K562 (cell line): ENCODE results near the gene GNPTAB. TPM values are rescaled to one million over a fixed set of nuclear protein-coding genes. Genes with fewer than 3 reads are reported as not detected.
A peak's percentile ranks its signal among the peaks of the same experiment; 100 is the strongest.

ENCODE experiments used
- ARID2 ChIP-seq: fragments of 450-650 bp; IDR thresholded peaks from 2 replicates; pipeline ENCODE4 v1.6.1; 2017; ENCODE audit warnings: antibody characterized with exemption, mild to moderate bottlenecking
- BDP1 ChIP-seq: IDR thresholded peaks from 3 replicates; pipeline ENCODE4 v1.6.1; 2011; ENCODE audit not compliant: insufficient read length, insufficient read depth
- CHD2 ChIP-seq: IDR thresholded peaks from 2 replicates; pipeline ENCODE4 v1.6.1; 2011; ENCODE audit warnings: low read depth, low read length
- CSDE1 ChIP-seq, 2 experiments: fragments of 450-650 bp; IDR thresholded peaks; 2 replicates each; pipeline ENCODE4 v1.6.1; 2016; ENCODE audit warnings: mild to moderate bottlenecking in 1 of 2
- EGR1 ChIP-seq: fragments of 450-650 bp; conservative IDR thresholded peaks from 2 replicates; pipeline ENCODE4 v1.6.1; 2017; ENCODE audit warnings: mild to moderate bottlenecking
- ETV5 ChIP-seq: sonication (generic); formaldehyde crosslinking; IDR thresholded peaks from 2 replicates; pipeline ENCODE4 v1.4.0; 2020; ENCODE audit warnings: low read depth, mild to moderate bottlenecking, missing genetic modification reagents
- GATA2 ChIP-seq: sonication (generic); formaldehyde crosslinking; IDR thresholded peaks from 2 replicates; pipeline ENCODE4 v1.4.0; 2020; ENCODE audit warnings: mild to moderate bottlenecking, missing genetic modification reagents
- MAX ChIP-seq: sonication (generic); formaldehyde crosslinking; IDR thresholded peaks from 2 replicates; pipeline ENCODE4 v1.9.0; 2022; ENCODE audit warnings: mild to moderate bottlenecking, missing genetic modification reagents
- MYNN ChIP-seq, 2 experiments: sonication (generic); formaldehyde crosslinking in 1 of 2; IDR thresholded peaks; 2 replicates each; pipeline versions ENCODE4 v1.5.0 to v1.6.1; 2016 to 2020; ENCODE audit warnings: antibody characterized with exemption in 1 of 2, missing genetic modification reagents in 1 of 2
- PYGO2 ChIP-seq: fragments of 450-650 bp; IDR thresholded peaks from 2 replicates; pipeline ENCODE4 v1.6.1; 2016; ENCODE audit warnings: mild to moderate bottlenecking, missing genetic modification characterization, moderate library complexity, missing compliant biosample characterization
- RBM39 ChIP-seq: fragments of 200-400 bp; formaldehyde crosslinking; optimal IDR thresholded peaks from 2 replicates; pipeline ENCODE3; 2018; ENCODE audit warnings: low read depth, low read length
- SMAD3 ChIP-seq: fragments of 450-650 bp; formaldehyde crosslinking; conservative IDR thresholded peaks from 2 replicates; pipeline ENCODE4 v1.4.0; 2020; ENCODE audit warnings: mild to moderate bottlenecking
- SREBF2 ChIP-seq: sonication (generic); formaldehyde crosslinking; IDR thresholded peaks from 2 replicates; pipeline ENCODE4 v1.4.0; 2020; ENCODE audit warnings: mild to moderate bottlenecking, missing genetic modification reagents
- TAF1 ChIP-seq: IDR thresholded peaks from 2 replicates; pipeline ENCODE4 v1.6.1; 2011; ENCODE audit warnings: mild to moderate bottlenecking, low read length, moderate library complexity; ENCODE audit not compliant: insufficient read depth, control insufficient read depth, severe bottlenecking; ENCODE audit errors: extremely low read depth
- TCF15 ChIP-seq: fragments of 250-450 bp; sonication (Bioruptor Pico); IDR thresholded peaks from 2 replicates; pipeline ENCODE4 v1.8.0; 2022; ENCODE audit warnings: moderate library complexity, mild to moderate bottlenecking, inconsistent platforms
- VEZF1 ChIP-seq: fragments of 200-800 bp; sonication (Bioruptor generic); IDR thresholded peaks from 2 replicates; pipeline ENCODE4 v1.6.1; 2017; ENCODE audit warnings: missing genetic modification characterization, missing compliant biosample characterization
- ZNF174 ChIP-seq: fragments of 250-450 bp; sonication (Bioruptor Pico); IDR thresholded peaks from 2 replicates; pipeline ENCODE4 v1.4.0; 2020; ENCODE audit warnings: mild to moderate bottlenecking
- ZNF431 ChIP-seq: sonication (generic); formaldehyde crosslinking; IDR thresholded peaks from 2 replicates; pipeline ENCODE4 v1.8.0; 2022; ENCODE audit warnings: mild to moderate bottlenecking, missing genetic modification reagents
- ZNF511 ChIP-seq: sonication (generic); formaldehyde crosslinking; IDR thresholded peaks from 2 replicates; pipeline ENCODE4 v1.8.0; 2022; ENCODE audit warnings: mild to moderate bottlenecking, missing genetic modification reagents
- polyA plus RNA-seq, 8 experiments: library from polyadenylated mRNA; depleted of rRNA in 4 of 8; stranded (reverse) in 5 of 8; unstranded in 3 of 8; fragments of >200 nt; fragmentation: Nextera tagmentation in 2 of 8; fragmentation: Illumina TruSeq in 1 of 8; extraction: Ambion mirVana in 2 of 8; extraction: Trizol in 1 of 8; gene quantifications; 2 replicates each; pipeline versions ENCODE4 v1.2.1 to v1.2.3, GENCODE V29; 2011 to 2014; ENCODE audit warnings: inconsistent platforms in 1 of 8, missing spikeins in 1 of 8
- total RNA-seq, 7 experiments: library from RNA; depleted of rRNA in 6 of 7; stranded (reverse); fragments of >200 nt in 6 of 7; fragmentation: Illumina TruSeq in 2 of 7; extraction: Trizol in 2 of 7; gene quantifications; 2 replicates each; pipeline versions ENCODE4 v1.2.1 to v1.2.3, GENCODE V29; 2011 to 2021; ENCODE audit warnings: low replicate concordance in 1 of 7
- TF ChIP-seq, protein P1 (sequence below): fragments of 250-450 bp; sonication (Bioruptor Pico); IDR thresholded peaks from 2 replicates; pipeline ENCODE4 v1.5.0; 2021
- TF ChIP-seq, protein P2 (sequence below): sonication (generic); formaldehyde crosslinking; IDR thresholded peaks from 2 replicates; pipeline ENCODE4 v1.8.1; 2023; ENCODE audit warnings: mild to moderate bottlenecking, missing genetic modification reagents

GNPTAB gene
- total and polyA plus RNA-seq, 9 of the 15 experiments (the other 6 are each of a cell fraction or from before 2014, with no cell fraction given), result 5.9 to 23.2 (median 19.3) TPM

DNA sequence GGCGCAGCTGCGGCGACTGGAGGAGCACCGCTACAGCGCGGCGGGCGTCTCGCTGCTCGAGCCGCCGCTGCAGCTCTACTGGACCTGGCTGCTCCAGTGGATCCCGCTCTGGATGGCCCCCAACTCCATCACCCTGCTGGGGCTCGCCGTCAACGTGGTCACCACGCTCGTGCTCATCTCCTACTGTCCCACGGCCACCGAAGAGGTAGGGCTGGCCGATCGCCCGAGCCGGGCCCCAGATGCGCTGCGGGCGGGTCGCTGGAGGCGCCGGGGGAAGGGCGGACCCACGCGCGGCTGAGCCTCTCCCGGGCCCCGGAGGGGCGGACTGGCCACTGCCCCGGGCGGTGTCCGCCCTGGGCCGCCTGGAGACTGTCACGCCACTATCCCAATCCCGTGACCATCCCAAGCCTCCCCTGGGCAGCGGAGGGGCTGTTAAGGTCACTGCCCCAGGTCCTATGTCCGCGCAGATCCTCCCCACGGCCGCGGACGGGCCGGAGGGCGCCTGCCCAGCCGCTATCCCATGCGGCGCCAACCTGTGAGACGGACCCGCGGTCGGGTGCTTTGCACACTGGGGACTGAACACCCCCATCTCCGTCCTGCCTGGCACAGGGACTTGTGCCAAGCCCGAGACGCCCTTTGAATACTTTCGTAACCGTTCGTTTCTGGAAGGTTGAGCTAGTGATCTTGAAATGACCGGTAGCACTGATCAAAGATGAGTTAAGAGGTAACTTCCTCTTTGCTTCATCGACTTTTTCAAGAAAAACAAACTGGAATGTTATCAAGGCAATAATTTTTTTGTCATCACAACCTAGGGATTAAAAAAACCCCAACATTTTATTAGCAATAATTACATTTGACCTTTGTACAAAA lies 132.6 kb downstream of the GNPTAB start (continued):
- TF ChIP-seq, protein P1, sequence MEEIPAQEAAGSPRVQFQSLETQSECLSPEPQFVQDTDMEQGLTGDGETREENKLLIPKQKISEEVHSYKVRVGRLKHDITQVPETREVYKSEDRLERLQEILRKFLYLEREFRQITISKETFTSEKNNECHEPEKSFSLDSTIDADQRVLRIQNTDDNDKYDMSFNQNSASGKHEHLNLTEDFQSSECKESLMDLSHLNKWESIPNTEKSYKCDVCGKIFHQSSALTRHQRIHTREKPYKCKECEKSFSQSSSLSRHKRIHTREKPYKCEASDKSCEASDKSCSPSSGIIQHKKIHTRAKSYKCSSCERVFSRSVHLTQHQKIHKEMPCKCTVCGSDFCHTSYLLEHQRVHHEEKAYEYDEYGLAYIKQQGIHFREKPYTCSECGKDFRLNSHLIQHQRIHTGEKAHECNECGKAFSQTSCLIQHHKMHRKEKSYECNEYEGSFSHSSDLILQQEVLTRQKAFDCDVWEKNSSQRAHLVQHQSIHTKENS (CRISPR knock-in tag), result no peak
- TF ChIP-seq ARID2, result no peak
- TF ChIP-seq EGR1, result no peak
- TF ChIP-seq SREBF2 (CRISPR knock-in tag), result no peak
- TF ChIP-seq TCF15 (CRISPR knock-in tag), result no peak
- TF ChIP-seq MYNN (IDR thresholded peaks at IDR 0.05), result no peak
- no peak for TF ChIP-seq MYNN (CRISPR knock-in tag; IDR thresholded peaks at IDR 0.05)
- no peak for TF ChIP-seq ZNF511 (CRISPR knock-in tag)
- TF ChIP-seq, protein P2, sequence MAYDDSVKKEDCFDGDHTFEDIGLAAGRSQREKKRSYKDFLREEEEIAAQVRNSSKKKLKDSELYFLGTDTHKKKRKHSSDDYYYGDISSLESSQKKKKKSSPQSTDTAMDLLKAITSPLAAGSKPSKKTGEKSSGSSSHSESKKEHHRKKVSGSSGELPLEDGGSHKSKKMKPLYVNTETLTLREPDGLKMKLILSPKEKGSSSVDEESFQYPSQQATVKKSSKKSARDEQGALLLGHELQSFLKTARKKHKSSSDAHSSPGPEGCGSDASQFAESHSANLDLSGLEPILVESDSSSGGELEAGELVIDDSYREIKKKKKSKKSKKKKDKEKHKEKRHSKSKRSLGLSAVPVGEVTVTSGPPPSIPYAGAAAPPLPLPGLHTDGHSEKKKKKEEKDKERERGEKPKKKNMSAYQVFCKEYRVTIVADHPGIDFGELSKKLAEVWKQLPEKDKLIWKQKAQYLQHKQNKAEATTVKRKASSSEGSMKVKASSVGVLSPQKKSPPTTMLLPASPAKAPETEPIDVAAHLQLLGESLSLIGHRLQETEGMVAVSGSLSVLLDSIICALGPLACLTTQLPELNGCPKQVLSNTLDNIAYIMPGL (CRISPR knock-in tag), result no peak
- TF ChIP-seq MAX, result peak; percentile 48
- TF ChIP-seq BDP1, result no peak
- TF ChIP-seq VEZF1 (CRISPR knock-in tag), result no peak
- TF ChIP-seq CSDE1 (IDR thresholded peaks at IDR 0.05), result no peak
- no peak for TF ChIP-seq SMAD3 (CRISPR knock-in tag)
- TF ChIP-seq PYGO2 (tag), result no peak
- no peak for TF ChIP-seq RBM39
- TF ChIP-seq CHD2, result no peak
- peak; percentile 15 for TF ChIP-seq TAF1
- TF ChIP-seq ETV5 (CRISPR knock-in tag), result no peak
- TF ChIP-seq GATA2 (CRISPR knock-in tag), result peak; percentile 67
- TF ChIP-seq ZNF174, result no peak
- no peak for TF ChIP-seq ZNF431 (CRISPR knock-in tag)
